ENCODE data around the gene TBC1D16.

DNA sequence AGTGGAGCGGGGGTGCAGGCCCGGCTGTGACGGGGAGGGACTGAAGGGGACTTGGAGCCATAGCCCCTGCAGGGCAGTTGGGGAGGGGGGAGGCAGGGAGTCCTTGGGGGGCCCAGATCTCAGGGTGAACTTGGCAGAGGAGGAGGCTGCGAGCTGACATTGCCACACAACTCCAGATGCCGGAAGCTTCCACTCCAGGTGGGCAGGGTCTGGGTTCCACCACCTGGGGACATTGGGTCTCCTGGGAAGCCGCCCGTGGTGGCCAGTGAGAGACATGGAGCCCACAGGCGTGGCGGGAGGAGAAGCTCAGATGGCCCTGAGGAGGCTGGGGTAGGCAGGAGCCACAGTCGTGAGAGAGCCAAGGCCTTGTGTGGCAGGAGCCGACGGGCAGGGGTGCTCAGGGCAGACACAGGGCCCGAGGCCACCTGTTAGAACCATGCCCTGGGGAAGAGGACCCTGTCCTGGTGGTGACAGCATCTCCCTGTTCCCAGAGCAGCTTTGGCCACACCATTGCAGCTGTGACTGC, 47.5 kb upstream of the TBC1D16 start:
- TF ChIP-seq EZH2 (IDR thresholded peaks at IDR 0.05) (no peak), POLR2AphosphoS5 (IDR thresholded peaks at IDR 0.05; ENCODE audit: borderline replicate concordance, low read depth, low read length) (no peak), FOXP2 (optimal IDR thresholded peaks at IDR 0.05; ENCODE audit: control extremely low read depth, extremely low read length, insufficient read depth) (no peak)

Data from SK-N-MC (cell line).